Stomach (tissue), 9 donors: ENCODE results near the gene GLB1L3. TPM values are rescaled to one million over a fixed set of nuclear protein-coding genes. Genes with fewer than 3 reads are reported as not detected.

Experiments
- DNase-seq, 2 donors: peaks; one replicate each; pipeline versions ENCODE4 v3.0.0 to v3.0.0-alpha.2; 2013 to 2019
- H3K27ac ChIP-seq, 5 donors: fragments of 200-600 bp in 4 of 5; sonication (generic) in 4 of 5; one replicate each; pipeline ENCODE4 v1.5.1; 2013 to 2019; ENCODE audit warnings: mild to moderate bottlenecking in 1 of 5, moderate library complexity in 1 of 5
- H3K27me3 ChIP-seq, 3 donors: fragments of 200-600 bp; sonication (generic); one replicate each; pipeline ENCODE4 v1.5.1; 2017 to 2019; ENCODE audit warnings: mixed run types in 1 of 3
- H3K36me3 ChIP-seq, 4 donors: fragments of 200-600 bp; sonication (generic); 1 replicate in 3 of 4; 2 replicates in 1 of 4; pipeline ENCODE4 v1.5.1; 2016 to 2019
- H3K4me1 ChIP-seq, 4 donors: fragments of 200-600 bp; sonication (generic); one replicate each; pipeline ENCODE4 v1.5.1; 2016 to 2019
- H3K4me3 ChIP-seq, 4 donors: fragments of 200-600 bp; sonication (generic) in 3 of 4; one replicate each; pipeline ENCODE4 v1.5.1; 2016 to 2019; ENCODE audit warnings: mild to moderate bottlenecking in 1 of 4
- H3K9me3 ChIP-seq, 4 donors: fragments of 200-600 bp; sonication (generic); one replicate each; pipeline ENCODE4 v1.5.1; 2016 to 2019
- EP300 ChIP-seq: sonication (generic); formaldehyde crosslinking; IDR thresholded peaks from one replicate; pipeline ENCODE4 v1.6.1; 2017; ENCODE audit warnings: antibody characterized with exemption
- POLR2A ChIP-seq, 4 donors: fragments of 450-650 bp; IDR thresholded peaks; one replicate each; pipeline ENCODE4 v1.6.1; 2016; ENCODE audit warnings: antibody characterized with exemption in 4 of 4, control low read depth in 2 of 4, mild to moderate bottlenecking in 1 of 4, moderate library complexity in 1 of 4
- POLR2AphosphoS5 ChIP-seq, 3 donors: sonication (generic); formaldehyde crosslinking; IDR thresholded peaks; one replicate each; pipeline ENCODE4 v1.6.1; 2016; ENCODE audit warnings: antibody characterized with exemption in 3 of 3
- WGBS, 5 donors: extraction: QIAGEN DNeasy Blood & Tissue Kit in 3 of 5; methylation state at CpG; one replicate each; pipeline versions ENCODE4 v1.1.5 to v1.1.7; 2013 to 2018; 5-methylcytosine and 5-hydroxymethylcytosine counted together
- intact Hi-C: fragments of 100-400 bp; cut with DNase I; formaldehyde crosslinking; loops from one replicate; pipeline ENCODE4 v1.15.1; 2023; ENCODE audit warnings: low total_unique reads
- polyA plus RNA-seq, 3 donors: library from polyadenylated mRNA; stranded (reverse); fragments of 200-250 nt; gene quantifications; one replicate each; pipeline ENCODE4 v1.2.3, GENCODE V29; 2013
- total RNA-seq, 5 donors: library from RNA; depleted of rRNA; stranded (reverse); fragments of >200 nt; gene quantifications; one replicate each; pipeline versions ENCODE4 v1.1.0 to v1.2.3, GENCODE V29; 2014 to 2016
- TF ChIP-seq, protein P1 (sequence below), 7 experiments: fragments of 450-650 bp in 4 of 7; fragments of 200-600 bp in 3 of 7; sonication (generic) in 3 of 7; IDR thresholded peaks; one replicate each; pipeline ENCODE4 v1.5.1; 2016 to 2019; ENCODE audit warnings: antibody characterized with exemption in 7 of 7, control low read depth in 2 of 7, mild to moderate bottlenecking in 1 of 7
- donor health status: healthy with polysubstance abuse.
- donor health status: Bipolar disorder and iron deficiency.
- donor health status: healthy.

The GLB1L3 gene
- total and polyA plus RNA-seq, 8 donors = 0.08 TPM; not detected in 7

GRCh38 chr11:134328433-134328832, 52.3 kb downstream of the GLB1L3 start:
- Histone ChIP-seq H3K27ac (no peak overlapping the region), H3K36me3 (no peaks in the 10 kb centered on the region), H3K27me3 (peaks cover 0 to 28% (median 5%) of the 10 kb centered on the region in 3 donors), H3K9me3 (no peaks in the 10 kb centered on the region), H3K4me3 (no peak overlapping the region), H3K4me1 (peaks cover 14 to 27% (median 23%) of the 10 kb centered on the region in 4 donors)
- no peak for TF ChIP-seq EP300
- TF ChIP-seq POLR2A (IDR thresholded peaks at IDR 0.05) = no peak
- intact Hi-C loops = no loop called here
- no peak for DNase-seq
- 86 to 100% (median 89%) methylated on average over 1 of the region's 1 CpG for WGBS, 5 donors

DNA sequence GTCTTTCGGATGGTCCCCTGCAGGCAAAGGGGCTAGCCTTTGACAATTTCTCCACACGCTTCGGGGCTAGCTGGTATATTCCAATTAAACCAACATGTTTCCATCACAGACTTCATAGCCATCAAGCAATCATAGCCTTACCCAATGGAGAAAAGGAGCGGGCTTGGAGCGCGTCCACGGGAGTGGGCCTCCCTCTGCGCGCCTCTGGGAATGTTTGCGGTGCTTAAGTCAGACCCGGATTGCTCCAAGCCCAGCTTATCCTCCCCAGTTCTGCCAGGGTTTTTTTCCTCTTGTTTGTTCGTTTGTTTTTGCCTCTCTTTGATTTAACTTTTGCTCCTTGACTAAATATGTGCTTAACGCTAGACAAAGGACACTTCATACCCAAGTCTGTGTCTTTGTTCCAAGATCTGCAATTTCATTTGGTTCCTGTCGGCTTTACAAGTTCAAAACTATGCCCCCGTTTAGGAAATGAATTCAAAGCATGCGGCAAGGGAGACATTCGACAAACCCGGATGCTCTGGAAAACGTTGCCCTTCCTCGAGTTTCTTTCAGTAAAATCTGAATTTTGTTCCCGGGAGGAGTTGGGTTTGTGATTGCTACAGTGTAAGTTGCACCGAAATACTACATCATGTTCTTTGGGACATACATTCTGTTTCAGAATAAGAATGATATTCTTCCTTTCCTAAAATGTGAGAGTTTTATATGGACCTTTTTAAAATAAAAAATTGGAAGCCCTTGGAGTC, 54.6 kb downstream of the GLB1L3 start:
- Histone ChIP-seq H3K4me1 (peaks cover 14 to 27% (median 23%) of the 10 kb centered on the region in 4 donors), H3K36me3 (no peaks in the 10 kb centered on the region), H3K27me3 (peaks cover 0 to 28% (median 5%) of the 10 kb centered on the region in 3 donors), H3K27ac (peak overlapping the region in 2 of 5 donors; percentile 20 to 36), H3K4me3 (peak overlapping the region; percentile 51 to 71 (median 57)), H3K9me3 (no peaks in the 10 kb centered on the region)
- intact Hi-C loops = no loop called here
- no peak for TF ChIP-seq POLR2A (IDR thresholded peaks at IDR 0.05)
- TF ChIP-seq, protein P1, sequence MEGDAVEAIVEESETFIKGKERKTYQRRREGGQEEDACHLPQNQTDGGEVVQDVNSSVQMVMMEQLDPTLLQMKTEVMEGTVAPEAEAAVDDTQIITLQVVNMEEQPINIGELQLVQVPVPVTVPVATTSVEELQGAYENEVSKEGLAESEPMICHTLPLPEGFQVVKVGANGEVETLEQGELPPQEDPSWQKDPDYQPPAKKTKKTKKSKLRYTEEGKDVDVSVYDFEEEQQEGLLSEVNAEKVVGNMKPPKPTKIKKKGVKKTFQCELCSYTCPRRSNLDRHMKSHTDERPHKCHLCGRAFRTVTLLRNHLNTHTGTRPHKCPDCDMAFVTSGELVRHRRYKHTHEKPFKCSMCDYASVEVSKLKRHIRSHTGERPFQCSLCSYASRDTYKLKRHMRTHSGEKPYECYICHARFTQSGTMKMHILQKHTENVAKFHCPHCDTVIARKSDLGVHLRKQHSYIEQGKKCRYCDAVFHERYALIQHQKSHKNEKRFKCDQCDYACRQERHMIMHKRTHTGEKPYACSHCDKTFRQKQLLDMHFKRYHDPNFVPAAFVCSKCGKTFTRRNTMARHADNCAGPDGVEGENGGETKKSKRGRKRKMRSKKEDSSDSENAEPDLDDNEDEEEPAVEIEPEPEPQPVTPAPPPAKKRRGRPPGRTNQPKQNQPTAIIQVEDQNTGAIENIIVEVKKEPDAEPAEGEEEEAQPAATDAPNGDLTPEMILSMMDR (IDR thresholded peaks at IDR 0.05) = no peak
- no peak for TF ChIP-seq EP300
- TF ChIP-seq POLR2AphosphoS5 (IDR thresholded peaks at IDR 0.05) = no peak
- 18 to 27% (median 21%) methylated on average over 22 of the region's 22 CpGs for WGBS, 5 donors
- DNase-seq = peak in 1 of 2 donors; percentile 27

DNA sequence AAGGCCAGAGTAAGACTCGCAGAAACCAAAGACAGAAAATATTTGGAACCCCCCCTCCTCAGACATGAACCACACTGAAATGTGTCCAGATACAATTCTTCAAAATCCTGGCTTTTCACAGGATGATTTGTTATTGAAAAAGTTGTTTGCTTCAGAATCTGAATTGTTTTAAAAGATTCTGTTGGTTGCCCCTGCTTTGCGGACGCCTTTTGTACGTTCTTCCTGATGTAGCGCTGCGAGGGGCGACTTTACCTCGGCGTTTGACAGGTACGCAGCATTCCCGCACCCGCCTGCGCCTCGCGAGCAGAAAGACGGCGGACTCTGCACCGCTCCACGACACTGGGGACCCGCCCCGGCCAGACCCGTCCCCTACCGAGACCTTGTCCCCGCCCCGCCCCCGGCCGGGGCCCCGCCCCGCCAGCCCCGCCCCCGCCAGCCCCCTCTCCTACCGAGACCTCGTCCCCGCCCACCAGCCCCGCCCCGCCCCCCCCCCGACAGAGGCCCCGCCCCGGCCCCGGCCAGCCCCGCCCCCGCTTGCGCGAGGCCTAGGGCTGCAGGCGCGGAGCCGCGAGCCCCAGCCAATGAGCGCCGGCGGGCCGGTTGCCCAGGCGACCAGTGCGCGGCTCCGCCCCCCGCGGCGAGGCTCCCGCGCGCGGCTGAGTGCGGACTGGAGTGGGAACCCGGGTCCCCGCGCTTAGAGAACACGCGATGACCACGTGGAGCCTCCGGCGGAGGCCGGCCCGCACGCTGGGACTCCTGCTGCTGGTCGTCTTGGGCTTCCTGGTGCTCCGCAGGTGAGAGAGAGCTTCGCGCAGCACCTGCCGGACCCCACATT, 55.4 kb downstream of the GLB1L3 start, which contains the start of gene GLB1L2:
Gene GLB1L2, plus strand, starts transcription at position 635 of the 835 bp plus-strand sequence. Its CDS starts 74 bp downstream, at position 709.
- WGBS, 5 donors = 0 to 4% (median 1%) methylated on average over 14 to 79 of the region's 80 CpGs
- Histone ChIP-seq H3K4me3 (peak within 1 kb of the TSS; percentile 51 to 71 (median 57)), H3K27me3 (peaks cover 0 to 28% (median 5%) of the 10 kb centered on the region in 3 donors), H3K9me3 (no peaks in the 10 kb centered on the region), H3K4me1 (peaks cover 14 to 27% (median 23%) of the 10 kb centered on the region in 4 donors), H3K27ac (peak within 1 kb of the TSS in 3 of 5 donors; percentile 13 to 36 (median 20)), H3K36me3 (no peaks in the 10 kb centered on the region)
- TF ChIP-seq POLR2AphosphoS5 (IDR thresholded peaks at IDR 0.05) = no peak
- DNase-seq = peak; percentile 85 to 89
- intact Hi-C loops = no loop called here

GRCh38 chr11:134332189-134332631, 56.0 kb downstream of the GLB1L3 start:
- Histone ChIP-seq H3K4me1 (peaks cover 14 to 27% (median 23%) of the 10 kb centered on the region in 4 donors), H3K27ac (peak overlapping the region in 2 of 5 donors; percentile 13 to 15), H3K36me3 (no peaks in the 10 kb centered on the region), H3K9me3 (no peaks in the 10 kb centered on the region), H3K4me3 (peak overlapping the region; percentile 51 to 71 (median 57)), H3K27me3 (peaks cover 0 to 28% (median 5%) of the 10 kb centered on the region in 3 donors)
- peak in 1 of 2 donors; percentile 58 for DNase-seq
- WGBS, 5 donors = 0 to 2% (median 2%) methylated on average over 14 to 40 of the region's 40 CpGs
- TF ChIP-seq EP300 (no peak), POLR2A (IDR thresholded peaks at IDR 0.05) (no peak), POLR2AphosphoS5 (IDR thresholded peaks at IDR 0.05) (no peak)
- TF ChIP-seq, protein P1 (IDR thresholded peaks at IDR 0.05) = no peak
- intact Hi-C loops = no loop called here

GRCh38 chr11:134332782-134333181, 56.6 kb downstream of the GLB1L3 start:
- WGBS, 5 donors = 63 to 84% (median 81%) methylated on average over 7 of the region's 7 CpGs
- H3K4me1 ChIP-seq = peaks cover 14 to 27% (median 23%) of the 10 kb centered on the region in 4 donors

More at GRCh38 chr11:134332782-134333181, 56.6 kb downstream of the GLB1L3 start:
- intact Hi-C loops = no loop called here
- H3K36me3 ChIP-seq = no peaks in the 10 kb centered on the region
- no peak for DNase-seq
- peak overlapping the region in 1 of 5 donors; percentile 15 for H3K27ac ChIP-seq
- H3K9me3 ChIP-seq = no peaks in the 10 kb centered on the region
- H3K4me3 ChIP-seq = peak overlapping the region; percentile 51 to 71 (median 57)
- TF ChIP-seq POLR2AphosphoS5 (IDR thresholded peaks at IDR 0.05) (no peak), POLR2A (IDR thresholded peaks at IDR 0.05) (no peak), EP300 (no peak)
- TF ChIP-seq, protein P1 (IDR thresholded peaks at IDR 0.05) = no peak
- H3K27me3 ChIP-seq = peaks cover 0 to 28% (median 5%) of the 10 kb centered on the region in 3 donors
